ENCODE measurements around the gene CFAP69.
"Not testable (repeated sequence)": the region's sequence is repeated elsewhere in the genome, so short reads cannot be mapped to it uniquely, and the experiment has no call there.

Gene CFAP69

GRCh38 chr7:90236721-90237289, 8.2 kb upstream of the CFAP69 start:
- no peak for DNase-seq

- DNase-seq: no peak
Observed at GRCh38 chr7:90238022-90238421, 7.0 kb upstream of the CFAP69 start.

- DNase-seq: no peak
Observed at GRCh38 chr7:90238583-90238982, 6.4 kb upstream of the CFAP69 start.

- no peak for DNase-seq
Observed at GRCh38 chr7:90239050-90239449, 5.9 kb upstream of the CFAP69 start.

- DNase-seq: no peak
Observed at GRCh38 chr7:90239625-90240228, 5.2 kb upstream of the CFAP69 start.

- DNase-seq: no peak
Observed at GRCh38 chr7:90242369-90243168, 2.4 kb upstream of the CFAP69 start.

- DNase-seq: no peak
Observed at GRCh38 chr7:90243556-90243955, 1.4 kb upstream of the CFAP69 start.

GRCh38 chr7:90244565-90244908, 437 bp upstream of the CFAP69 start:
- DNase-seq: no peak

GRCh38 chr7:90246171-90246570, 1.2 kb downstream of the CFAP69 start:
- DNase-seq: no peak

GRCh38 chr7:90248706-90249105, 3.7 kb downstream of the CFAP69 start:
- no peak for DNase-seq

- no peak for DNase-seq
Observed at GRCh38 chr7:90250601-90251303, 5.8 kb downstream of the CFAP69 start.

GRCh38 chr7:90251304-90251635, 6.3 kb downstream of the CFAP69 start:
- no peak for DNase-seq

- not testable (repeated sequence) for DNase-seq
Observed at GRCh38 chr7:90256011-90256410, 11.0 kb downstream of the CFAP69 start.

- no peak for DNase-seq
Observed at GRCh38 chr7:90256778-90257177, 11.8 kb downstream of the CFAP69 start.

- no peak for DNase-seq
Observed at GRCh38 chr7:90261441-90261840, 16.5 kb downstream of the CFAP69 start.

GRCh38 chr7:90262438-90262837, 17.5 kb downstream of the CFAP69 start:
- DNase-seq: no peak

- no peak for DNase-seq
Observed at GRCh38 chr7:90266808-90267207, 21.8 kb downstream of the CFAP69 start.

- DNase-seq: no peak
Observed at GRCh38 chr7:90267263-90267858, 22.4 kb downstream of the CFAP69 start.

GRCh38 chr7:90269163-90269562, 24.2 kb downstream of the CFAP69 start:
- DNase-seq: no peak

- no peak for DNase-seq
Observed at GRCh38 chr7:90270431-90271178, 25.6 kb downstream of the CFAP69 start.

GRCh38 chr7:90271753-90272152, 26.8 kb downstream of the CFAP69 start:
- DNase-seq: no peak

GRCh38 chr7:90272242-90272641, 27.3 kb downstream of the CFAP69 start:
- no peak for DNase-seq

GRCh38 chr7:90274161-90274560, 29.2 kb downstream of the CFAP69 start:
- DNase-seq: no peak
